Loucy (cell line): ENCODE results near the gene VMP1.

Source experiments
- CTCF ChIP-seq: fragments of 200-600 bp; sonication (generic); conservative IDR thresholded peaks from 2 replicates; pipeline ENCODE4 v1.5.1; 2014; ENCODE audit warnings: mild to moderate bottlenecking, antibody characterized with exemption, low read length
- EZH2phosphoT487 ChIP-seq: fragments of 200-600 bp; IDR thresholded peaks from 2 replicates; pipeline ENCODE4 v1.6.1; 2018; ENCODE audit warnings: antibody characterized with exemption, mild to moderate bottlenecking, moderate library complexity, borderline replicate concordance

- TF ChIP-seq CTCF, result no peak
- no peak for TF ChIP-seq EZH2phosphoT487
These were observed 141.3 kb downstream of the VMP1 start for GRCh38 chr17:59848778-59849177.
